Trophoblast cell (in vitro differentiated cells and primary cell): ENCODE measurements around the gene RAB20.

ENCODE experiments used
- DNase-seq, 2 donors: peaks; one replicate each; pipeline ENCODE4 v3.0.0-alpha.2; 2016
- H2AFZ ChIP-seq: 2 replicates; pipeline ENCODE4 v1.6.1; 2013; ENCODE audit warnings: low read length, moderate library complexity, mild to moderate bottlenecking; ENCODE audit not compliant: insufficient read depth, poor library complexity
- H2AK5ac ChIP-seq: 2 replicates; pipeline ENCODE4 v1.6.1; 2013; ENCODE audit warnings: mild to moderate bottlenecking, low read length
- H2BK120ac ChIP-seq: 2 replicates; pipeline ENCODE4 v1.6.1; 2013; ENCODE audit warnings: low read length, mild to moderate bottlenecking, moderate library complexity; ENCODE audit not compliant: insufficient read depth, poor library complexity
- H2BK12ac ChIP-seq: 2 replicates; pipeline ENCODE4 v1.6.1; 2013; ENCODE audit warnings: mild to moderate bottlenecking, low read length, moderate library complexity
- H2BK5ac ChIP-seq: 2 replicates; pipeline ENCODE4 v1.6.1; 2013; ENCODE audit warnings: low read length, low read depth, moderate library complexity, mild to moderate bottlenecking; ENCODE audit not compliant: poor library complexity
- H3K14ac ChIP-seq: 2 replicates; pipeline ENCODE4 v1.6.1; 2013; ENCODE audit warnings: mild to moderate bottlenecking, low read length
- H3K18ac ChIP-seq: 2 replicates; pipeline ENCODE4 v1.6.1; 2013; ENCODE audit warnings: mild to moderate bottlenecking, low read length
- H3K23ac ChIP-seq: 2 replicates; pipeline ENCODE4 v1.6.1; 2013; ENCODE audit warnings: low read length
- H3K27ac ChIP-seq: 2 replicates; pipeline ENCODE4 v1.5.1; 2013; ENCODE audit warnings: low read depth, mild to moderate bottlenecking, inconsistent platforms, low read length, moderate library complexity
- H3K27me3 ChIP-seq: 2 replicates; pipeline ENCODE4 v1.6.1; 2013; ENCODE audit warnings: inconsistent platforms, mild to moderate bottlenecking, low read length, moderate library complexity; ENCODE audit not compliant: insufficient read depth
- H3K36me3 ChIP-seq, 2 experiments: 1 replicate in 1 of 2; 2 replicates in 1 of 2; pipeline ENCODE4 v1.6.1; 2013; ENCODE audit warnings: low read length in 2 of 2, mild to moderate bottlenecking in 2 of 2, moderate library complexity in 1 of 2; ENCODE audit not compliant: insufficient read depth in 2 of 2, control insufficient read depth in 1 of 2
- H3K4ac ChIP-seq: 2 replicates; pipeline ENCODE4 v1.6.1; 2013; ENCODE audit warnings: low read depth, mild to moderate bottlenecking, low read length, moderate library complexity
- H3K4me1 ChIP-seq, 2 experiments: 1 replicate in 1 of 2; 2 replicates in 1 of 2; pipeline ENCODE4 v1.6.1; 2013; ENCODE audit warnings: low read length in 2 of 2, mild to moderate bottlenecking in 2 of 2, moderate library complexity in 1 of 2; ENCODE audit not compliant: insufficient read depth in 2 of 2, control insufficient read depth in 1 of 2
- H3K4me2 ChIP-seq: 2 replicates; pipeline ENCODE4 v1.6.1; 2013; ENCODE audit warnings: inconsistent platforms, mild to moderate bottlenecking, low read length, moderate library complexity
- H3K4me3 ChIP-seq: 2 replicates; pipeline ENCODE4 v1.5.1; 2013; ENCODE audit warnings: mild to moderate bottlenecking, low read depth, low read length, inconsistent platforms
- H3K79me1 ChIP-seq: one replicate; pipeline ENCODE4 v1.6.1; 2013; ENCODE audit warnings: low read length
- H3K79me2 ChIP-seq: 2 replicates; pipeline ENCODE4 v1.6.1; 2013; ENCODE audit warnings: low read length, mild to moderate bottlenecking; ENCODE audit not compliant: control insufficient read depth, insufficient read depth, poor library complexity
- H3K9ac ChIP-seq: 2 replicates; pipeline ENCODE4 v1.6.1; 2013; ENCODE audit warnings: mild to moderate bottlenecking, low read length
- H3K9me3 ChIP-seq: 2 replicates; pipeline ENCODE4 v1.6.1; 2013; ENCODE audit warnings: low read depth, mild to moderate bottlenecking, control low read depth, inconsistent platforms, low read length; ENCODE audit not compliant: insufficient read depth
- H4K12ac ChIP-seq: 2 replicates; pipeline ENCODE4 v1.6.1; 2013; ENCODE audit warnings: low read depth, mild to moderate bottlenecking, low read length, moderate library complexity
- H4K8ac ChIP-seq: 2 replicates; pipeline ENCODE4 v1.6.1; 2013; ENCODE audit warnings: low read depth, mild to moderate bottlenecking, low read length, moderate library complexity
- H4K91ac ChIP-seq: one replicate; pipeline ENCODE4 v1.6.1; 2013; ENCODE audit warnings: low read depth, mild to moderate bottlenecking, low read length, moderate library complexity
- whole genome bisulfite sequencing: extraction: QIAGEN DNeasy Blood & Tissue Kit; methylation state at CpG from one replicate; pipeline ENCODE4 v1.1.7; 2013; ENCODE audit warnings: missing lambda C conversion rate; ENCODE audit not compliant: insufficient read length, insufficient coverage; ENCODE audit errors: extremely low coverage; 5-methylcytosine and 5-hydroxymethylcytosine counted together

Gene RAB20

GRCh38 chr13:110554227-110554836 lies 7.2 kb downstream of the RAB20 start:
- Histone ChIP-seq H3K23ac (no peak overlapping the region), H3K36me3 (peaks cover 16 to 25% of the 10 kb centered on the region in 2 experiments), H3K4me3 (no peak overlapping the region), H2BK120ac (no peak overlapping the region), H4K12ac (no peak overlapping the region), H3K18ac (peak overlapping the region; percentile 12), H3K4me2 (no peak overlapping the region), H4K8ac (peak overlapping the region; percentile 67), H4K91ac (peak overlapping the region; percentile 32), H3K4ac (peak overlapping the region; percentile 44), H3K79me1 (peaks cover 27% of the 10 kb centered on the region), H2BK12ac (peak overlapping the region; percentile 33), H2AK5ac (peak overlapping the region; percentile 52), H3K9me3 (peaks cover 2% of the 10 kb centered on the region), H3K9ac (no peak overlapping the region), H3K27me3 (no peaks in the 10 kb centered on the region), H3K14ac (peak overlapping the region; percentile 16), H3K79me2 (peaks cover 24% of the 10 kb centered on the region), H2BK5ac (no peak overlapping the region), H3K27ac (peak overlapping the region; percentile 9), H2AFZ (no peak overlapping the region), H3K4me1 (peaks cover 37 to 49% of the 10 kb centered on the region in 2 experiments)
- no CpG with 5 or more reads among the region's 8 CpGs for WGBS
- peak in 1 of 2 donors; percentile 59 for DNase-seq

- Histone ChIP-seq H4K8ac (no peak overlapping the region), H3K9me3 (peaks cover 2% of the 10 kb centered on the region), H2AK5ac (no peak overlapping the region), H3K79me2 (peaks cover 25% of the 10 kb centered on the region), H2AFZ (no peak overlapping the region), H2BK5ac (no peak overlapping the region), H2BK120ac (no peak overlapping the region), H3K4me3 (no peak overlapping the region), H3K4me1 (peaks cover 42 to 52% of the 10 kb centered on the region in 2 experiments), H3K4me2 (no peak overlapping the region), H2BK12ac (no peak overlapping the region), H4K12ac (no peak overlapping the region), H3K23ac (no peak overlapping the region), H3K27ac (no peak overlapping the region), H3K79me1 (peaks cover 32% of the 10 kb centered on the region), H3K36me3 (peaks cover 16 to 24% of the 10 kb centered on the region in 2 experiments), H3K9ac (no peak overlapping the region), H3K14ac (no peak overlapping the region), H3K4ac (peak overlapping the region; percentile 57), H3K27me3 (no peaks in the 10 kb centered on the region), H4K91ac (no peak overlapping the region), H3K18ac (no peak overlapping the region)
- no peak for DNase-seq
- no CpG with 5 or more reads among the region's 4 CpGs for WGBS
Observed at GRCh38 chr13:110553417-110553816, 8.1 kb downstream of the RAB20 start.

GRCh38 chr13:110552767-110553166 lies 8.8 kb downstream of the RAB20 start:
- no peak for DNase-seq
- H2BK5ac ChIP-seq = no peak overlapping the region
- H3K14ac ChIP-seq = no peak overlapping the region
- no peak overlapping the region for H3K4me2 ChIP-seq
- H3K36me3 ChIP-seq = peaks cover 13 to 21% of the 10 kb centered on the region in 2 experiments
- H4K8ac ChIP-seq = no peak overlapping the region
- no peak overlapping the region for H4K91ac ChIP-seq
- H3K79me2 ChIP-seq = peaks cover 21% of the 10 kb centered on the region
- H3K79me1 ChIP-seq = peaks cover 33% of the 10 kb centered on the region
- H3K18ac ChIP-seq = no peak overlapping the region
- H3K9me3 ChIP-seq = peaks cover 2% of the 10 kb centered on the region
- H3K23ac ChIP-seq = no peak overlapping the region
- H3K4me3 ChIP-seq = no peak overlapping the region
- no peak overlapping the region for H4K12ac ChIP-seq
- peak overlapping the region; percentile 77 for H3K4ac ChIP-seq
- H2AK5ac ChIP-seq = no peak overlapping the region
- no peak overlapping the region for H2BK120ac ChIP-seq
- no peaks in the 10 kb centered on the region for H3K27me3 ChIP-seq
- no peak overlapping the region for H2AFZ ChIP-seq
- H2BK12ac ChIP-seq = peak overlapping the region; percentile 21
- no peak overlapping the region for H3K9ac ChIP-seq
- no CpG with 5 or more reads among the region's 9 CpGs for WGBS
- H3K4me1 ChIP-seq = peaks cover 43 to 50% of the 10 kb centered on the region in 2 experiments
- H3K27ac ChIP-seq = no peak overlapping the region

GRCh38 chr13:110551284-110551683 lies 10.2 kb downstream of the RAB20 start:
- H4K12ac ChIP-seq = no peak overlapping the region
- H4K8ac ChIP-seq = no peak overlapping the region
- no CpG with 5 or more reads among the region's 11 CpGs for whole genome bisulfite sequencing
- peak overlapping the region; percentile 67 for H2BK12ac ChIP-seq
- H2AFZ ChIP-seq = no peak overlapping the region
- H3K18ac ChIP-seq = peak overlapping the region; percentile 63
- no peak overlapping the region for H2BK120ac ChIP-seq
- no peaks in the 10 kb centered on the region for H3K9me3 ChIP-seq
- no peaks in the 10 kb centered on the region for H3K27me3 ChIP-seq
- H3K4me3 ChIP-seq = no peak overlapping the region
- no peak overlapping the region for H2AK5ac ChIP-seq
- H3K27ac ChIP-seq = no peak overlapping the region
- H3K9ac ChIP-seq = no peak overlapping the region
- no peak overlapping the region for H2BK5ac ChIP-seq
- H4K91ac ChIP-seq = no peak overlapping the region
- H3K14ac ChIP-seq = no peak overlapping the region
- peaks cover 45 to 52% of the 10 kb centered on the region in 2 experiments for H3K4me1 ChIP-seq
- peaks cover 3 to 12% of the 10 kb centered on the region in 2 experiments for H3K36me3 ChIP-seq
- H3K23ac ChIP-seq = no peak overlapping the region
- DNase-seq = no peak
- H3K4ac ChIP-seq = peak overlapping the region; percentile 9
- H3K4me2 ChIP-seq = no peak overlapping the region
- H3K79me2 ChIP-seq = peaks cover 19% of the 10 kb centered on the region
- peaks cover 41% of the 10 kb centered on the region for H3K79me1 ChIP-seq
